Nephron progenitor cell (in vitro differentiated cells): ENCODE measurements around the gene GRB14.
A peak's percentile ranks its signal among the peaks of the same experiment; 100 is the strongest.

Source experiments
- DNase-seq: peaks from one replicate; pipeline ENCODE4 v3.0.0; 2021
- H3K27ac Mint-ChIP-seq: 2 replicates; pipeline ENCODE4 v1.8.0; 2021; ENCODE audit warnings: mild to moderate bottlenecking, moderate library complexity, mixed read lengths
- H3K27me3 Mint-ChIP-seq: 2 replicates; pipeline ENCODE4 v1.8.0; 2021; ENCODE audit warnings: mild to moderate bottlenecking, low read depth, mixed read lengths; ENCODE audit not compliant: poor library complexity
- H3K36me3 Mint-ChIP-seq: 2 replicates; pipeline ENCODE4 v1.8.0; 2021; ENCODE audit warnings: low read depth, mixed read lengths
- H3K4me1 Mint-ChIP-seq: 2 replicates; pipeline ENCODE4 v1.8.0; 2021; ENCODE audit warnings: mixed read lengths
- H3K4me3 Mint-ChIP-seq: 2 replicates; pipeline ENCODE4 v1.8.0; 2021; ENCODE audit warnings: mild to moderate bottlenecking, moderate library complexity, mixed read lengths
- H3K9me3 Mint-ChIP-seq: 2 replicates; pipeline ENCODE4 v1.8.0; 2021; ENCODE audit warnings: mild to moderate bottlenecking, moderate library complexity, mixed read lengths
- TF ChIP-seq, protein P1 (sequence below): fragments of 200-600 bp; sonication (generic); IDR thresholded peaks from 2 replicates; pipeline ENCODE4 v1.5.0; 2021; ENCODE audit warnings: antibody characterized with exemption

GRB14 gene

GRCh38 chr2:164609790-164610189 is 11.5 kb downstream of the GRB14 start:
- Mint-ChIP-seq H3K27ac (no peak overlapping the region), H3K4me3 (no peak overlapping the region), H3K36me3 (no peaks in the 10 kb centered on the region), H3K27me3 (peaks cover 4% of the 10 kb centered on the region), H3K9me3 (no peaks in the 10 kb centered on the region), H3K4me1 (no peaks in the 10 kb centered on the region)
- no peak for DNase-seq
- TF ChIP-seq, protein P1, sequence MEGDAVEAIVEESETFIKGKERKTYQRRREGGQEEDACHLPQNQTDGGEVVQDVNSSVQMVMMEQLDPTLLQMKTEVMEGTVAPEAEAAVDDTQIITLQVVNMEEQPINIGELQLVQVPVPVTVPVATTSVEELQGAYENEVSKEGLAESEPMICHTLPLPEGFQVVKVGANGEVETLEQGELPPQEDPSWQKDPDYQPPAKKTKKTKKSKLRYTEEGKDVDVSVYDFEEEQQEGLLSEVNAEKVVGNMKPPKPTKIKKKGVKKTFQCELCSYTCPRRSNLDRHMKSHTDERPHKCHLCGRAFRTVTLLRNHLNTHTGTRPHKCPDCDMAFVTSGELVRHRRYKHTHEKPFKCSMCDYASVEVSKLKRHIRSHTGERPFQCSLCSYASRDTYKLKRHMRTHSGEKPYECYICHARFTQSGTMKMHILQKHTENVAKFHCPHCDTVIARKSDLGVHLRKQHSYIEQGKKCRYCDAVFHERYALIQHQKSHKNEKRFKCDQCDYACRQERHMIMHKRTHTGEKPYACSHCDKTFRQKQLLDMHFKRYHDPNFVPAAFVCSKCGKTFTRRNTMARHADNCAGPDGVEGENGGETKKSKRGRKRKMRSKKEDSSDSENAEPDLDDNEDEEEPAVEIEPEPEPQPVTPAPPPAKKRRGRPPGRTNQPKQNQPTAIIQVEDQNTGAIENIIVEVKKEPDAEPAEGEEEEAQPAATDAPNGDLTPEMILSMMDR = no peak

- DNase-seq = no peak
- H3K27ac Mint-ChIP-seq = no peak overlapping the region
- H3K36me3 Mint-ChIP-seq = no peaks in the 10 kb centered on the region
- no peaks in the 10 kb centered on the region for H3K4me1 Mint-ChIP-seq
- no peak overlapping the region for H3K4me3 Mint-ChIP-seq
- peaks cover 4% of the 10 kb centered on the region for H3K27me3 Mint-ChIP-seq
- no peaks in the 10 kb centered on the region for H3K9me3 Mint-ChIP-seq
- TF ChIP-seq, protein P1 = no peak
Observed at GRCh38 chr2:164606557-164606956, 14.7 kb downstream of the GRB14 start.

- H3K4me1 Mint-ChIP-seq = no peaks in the 10 kb centered on the region
- H3K9me3 Mint-ChIP-seq = no peaks in the 10 kb centered on the region
- no peak overlapping the region for H3K4me3 Mint-ChIP-seq
- no peak overlapping the region for H3K27ac Mint-ChIP-seq
- no peak for DNase-seq
- H3K27me3 Mint-ChIP-seq = peaks cover 4% of the 10 kb centered on the region
- H3K36me3 Mint-ChIP-seq = no peaks in the 10 kb centered on the region
- TF ChIP-seq, protein P1 = no peak
Observed at GRCh38 chr2:164605295-164605694, 16.0 kb downstream of the GRB14 start.

DNA sequence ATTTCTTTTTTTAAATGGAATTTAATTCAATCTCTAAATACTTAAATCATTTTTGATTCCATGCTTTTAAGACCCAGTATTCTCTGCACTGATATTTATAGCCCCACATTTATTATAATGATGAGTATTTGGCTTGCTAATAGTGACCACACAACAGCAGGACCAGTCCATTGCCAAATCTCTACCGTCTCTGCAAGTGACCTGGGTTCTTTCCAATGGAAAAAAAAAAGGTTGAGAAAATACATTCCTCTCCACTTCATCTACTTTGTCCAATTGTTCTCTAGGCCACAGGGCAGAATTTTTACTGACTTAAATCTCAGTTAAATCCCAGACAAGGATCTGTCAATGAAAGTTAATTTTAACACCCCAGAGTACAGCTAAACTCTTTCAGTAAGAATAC is 20.5 kb downstream of the GRB14 start:
- Mint-ChIP-seq H3K4me3 (no peak overlapping the region), H3K9me3 (no peaks in the 10 kb centered on the region), H3K4me1 (no peaks in the 10 kb centered on the region), H3K27me3 (no peaks in the 10 kb centered on the region), H3K36me3 (no peaks in the 10 kb centered on the region), H3K27ac (no peak overlapping the region)
- DNase-seq = no peak
- TF ChIP-seq, protein P1 = no peak

GRCh38 chr2:164599954-164600589 is 21.2 kb downstream of the GRB14 start:
- H3K4me1 Mint-ChIP-seq = no peaks in the 10 kb centered on the region
- no peak overlapping the region for H3K27ac Mint-ChIP-seq
- peak; percentile 35 for DNase-seq
- no peaks in the 10 kb centered on the region for H3K9me3 Mint-ChIP-seq
- H3K27me3 Mint-ChIP-seq = no peaks in the 10 kb centered on the region
- TF ChIP-seq, protein P1 = peak; percentile 79
- no peak overlapping the region for H3K4me3 Mint-ChIP-seq
- no peaks in the 10 kb centered on the region for H3K36me3 Mint-ChIP-seq

GRCh38 chr2:164597983-164598382 is 23.3 kb downstream of the GRB14 start:
- no peaks in the 10 kb centered on the region for H3K4me1 Mint-ChIP-seq
- no peak overlapping the region for H3K4me3 Mint-ChIP-seq
- no peak overlapping the region for H3K27ac Mint-ChIP-seq
- no peaks in the 10 kb centered on the region for H3K9me3 Mint-ChIP-seq
- H3K27me3 Mint-ChIP-seq = no peaks in the 10 kb centered on the region
- no peaks in the 10 kb centered on the region for H3K36me3 Mint-ChIP-seq
- no peak for DNase-seq
- TF ChIP-seq, protein P1 = no peak
